Measurements from ENCODE around the gene TRANK1.
A peak's percentile ranks its signal among the peaks of the same experiment; 100 is the strongest.

Gene TRANK1

GRCh38 chr3:36875397-36875796 is 69.5 kb downstream of the TRANK1 start:
- H3K9me3 ChIP-seq (ENCODE audit: control insufficient read depth, low read length) = no peaks in the 10 kb centered on the region
- H3K4me3 ChIP-seq (ENCODE audit: insufficient read depth in 1 of 2, low read depth in 1 of 2, low read length in 2 of 2) = no peak overlapping the region
- H3K27me3 ChIP-seq (ENCODE audit: control insufficient read depth in 1 of 2, insufficient read depth in 1 of 2, low read length in 2 of 2) = no peaks in the 10 kb centered on the region
- no peaks in the 10 kb centered on the region for H3K4me1 ChIP-seq (ENCODE audit: control insufficient read depth, insufficient read depth, low read depth, low read length)
- no peak overlapping the region for H3K4me2 ChIP-seq (ENCODE audit: low read length, poor library complexity, severe bottlenecking)
- no peak overlapping the region for H2AK5ac ChIP-seq (ENCODE audit: low read length, severe bottlenecking)
- H2BK120ac ChIP-seq (ENCODE audit: low read depth, low read length) = no peak overlapping the region
- H2BK5ac ChIP-seq (ENCODE audit: low read depth, low read length, poor library complexity, severe bottlenecking) = no peak overlapping the region
- no peak overlapping the region for H3K9ac ChIP-seq (ENCODE audit: low read length)
- H3K36me3 ChIP-seq (ENCODE audit: control insufficient read depth in 1 of 2, insufficient read depth in 2 of 2, low read depth in 1 of 2, low read length in 2 of 2) = peaks cover 0 to 30% of the 10 kb centered on the region in 2 experiments
- no peak overlapping the region for H2AFZ ChIP-seq (ENCODE audit: low read depth, low read length)
- H2BK15ac ChIP-seq (ENCODE audit: low read depth, poor library complexity, severe bottlenecking) = no peak overlapping the region
- H3K4ac ChIP-seq (ENCODE audit: low read depth in 1 of 2, low read length in 2 of 2) = no peak overlapping the region
- no peak overlapping the region for H3K14ac ChIP-seq (ENCODE audit: low read length in 2 of 2)
- no peak for DNase-seq
- 100% methylated on average over 1 of the region's 3 CpGs for WGBS
- H4K91ac ChIP-seq (ENCODE audit: low read length) = no peak overlapping the region
- H3K23ac ChIP-seq (ENCODE audit: low read length in 2 of 2) = no peak overlapping the region
- H4K8ac ChIP-seq (ENCODE audit: low read length) = no peak overlapping the region
- no peak overlapping the region for H3K18ac ChIP-seq (ENCODE audit: low read depth in 1 of 2, low read length in 2 of 2)
- H3K27ac ChIP-seq (ENCODE audit: low read length, poor library complexity, severe bottlenecking) = no peak overlapping the region
- H2BK12ac ChIP-seq (ENCODE audit: low read length in 2 of 2) = no peak overlapping the region
- H3K79me1 ChIP-seq (replicated peaks; ENCODE audit: low read length, poor library complexity, severe bottlenecking) = no peaks in the 10 kb centered on the region

DNA sequence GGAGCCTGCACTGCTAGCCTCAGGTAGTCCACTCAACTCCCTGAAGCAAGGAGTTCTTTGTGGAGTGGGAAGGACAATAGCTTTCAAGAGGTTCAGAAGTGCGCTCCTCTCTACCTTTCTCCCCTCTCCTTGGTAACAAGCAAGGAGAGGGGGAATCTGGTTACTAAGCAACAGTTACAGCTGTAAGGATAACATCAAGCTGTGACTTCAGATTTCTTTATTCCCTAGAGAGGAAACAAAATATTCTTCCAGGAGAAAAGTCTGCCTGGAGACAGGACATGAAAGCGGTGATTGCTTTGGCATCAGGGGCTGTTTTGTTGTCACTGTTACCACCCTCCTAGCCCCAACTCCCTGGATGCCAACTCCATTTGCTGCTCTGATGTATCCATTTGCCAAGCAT is 70.4 kb downstream of the TRANK1 start:
- Histone ChIP-seq H3K4me3 (ENCODE audit: insufficient read depth in 1 of 2, low read depth in 1 of 2, low read length in 2 of 2) (no peak overlapping the region), H3K27me3 (ENCODE audit: control insufficient read depth in 1 of 2, insufficient read depth in 1 of 2, low read length in 2 of 2) (no peaks in the 10 kb centered on the region), H3K9me3 (ENCODE audit: control insufficient read depth, low read length) (no peaks in the 10 kb centered on the region), H4K8ac (ENCODE audit: low read length) (no peak overlapping the region), H3K18ac (ENCODE audit: low read depth in 1 of 2, low read length in 2 of 2) (no peak overlapping the region), H3K14ac (ENCODE audit: low read length in 2 of 2) (no peak overlapping the region), H2BK5ac (ENCODE audit: low read depth, low read length, poor library complexity, severe bottlenecking) (no peak overlapping the region), H3K4me1 (ENCODE audit: control insufficient read depth, insufficient read depth, low read depth, low read length) (no peaks in the 10 kb centered on the region), H3K4me2 (ENCODE audit: low read length, poor library complexity, severe bottlenecking) (no peak overlapping the region), H2BK120ac (ENCODE audit: low read depth, low read length) (no peak overlapping the region), H2BK15ac (ENCODE audit: low read depth, poor library complexity, severe bottlenecking) (no peak overlapping the region), H3K36me3 (ENCODE audit: control insufficient read depth in 1 of 2, insufficient read depth in 2 of 2, low read depth in 1 of 2, low read length in 2 of 2) (peaks cover 0 to 36% of the 10 kb centered on the region in 2 experiments), H3K79me1 (replicated peaks; ENCODE audit: low read length, poor library complexity, severe bottlenecking) (no peaks in the 10 kb centered on the region), H2AK5ac (ENCODE audit: low read length, severe bottlenecking) (no peak overlapping the region), H2BK12ac (ENCODE audit: low read length in 2 of 2) (no peak overlapping the region), H3K4ac (ENCODE audit: low read depth in 1 of 2, low read length in 2 of 2) (no peak overlapping the region), H3K23ac (ENCODE audit: low read length in 2 of 2) (no peak overlapping the region), H4K91ac (ENCODE audit: low read length) (no peak overlapping the region), H3K27ac (ENCODE audit: low read length, poor library complexity, severe bottlenecking) (no peak overlapping the region), H3K9ac (ENCODE audit: low read length) (no peak overlapping the region), H2AFZ (ENCODE audit: low read depth, low read length) (no peak overlapping the region)
- 95% methylated on average over 1 of the region's 2 CpGs for WGBS
- DNase-seq = no peak

DNA sequence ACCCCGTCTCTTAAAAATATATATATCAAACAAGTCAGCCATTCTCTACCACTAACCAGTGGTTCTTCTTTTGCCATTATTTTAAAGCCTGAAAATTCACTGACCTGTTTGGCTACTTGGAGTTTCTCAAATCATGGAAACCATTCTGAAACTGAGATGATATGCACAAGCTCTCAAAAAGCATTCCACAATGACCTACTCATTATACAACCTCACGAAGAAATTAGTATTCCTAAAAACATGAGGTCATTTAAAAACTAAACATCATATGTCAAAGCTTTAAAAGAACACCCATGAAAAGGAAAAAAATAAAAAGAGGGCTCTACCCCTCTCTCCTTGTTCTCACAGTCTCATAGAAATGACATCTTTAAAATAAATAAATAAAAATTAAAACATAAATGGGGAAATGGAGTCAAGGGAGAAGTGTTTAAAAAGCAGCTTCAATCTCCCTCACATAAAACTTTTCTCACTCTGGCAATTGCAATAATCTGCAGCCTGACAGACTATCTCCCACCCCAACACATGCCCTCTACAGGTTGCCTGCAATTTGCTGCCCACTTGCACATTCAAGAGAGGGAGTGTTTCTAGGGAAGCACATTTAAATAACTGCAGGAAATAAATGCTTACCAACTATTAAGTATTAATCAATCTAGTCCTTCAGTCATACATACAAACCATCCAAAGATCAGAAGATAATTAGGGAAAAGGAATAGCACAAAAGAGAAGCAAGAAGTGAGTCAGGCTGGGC is 73.3 kb downstream of the TRANK1 start:
- Histone ChIP-seq H2BK5ac (ENCODE audit: low read depth, low read length, poor library complexity, severe bottlenecking) (no peak overlapping the region), H3K79me1 (replicated peaks; ENCODE audit: low read length, poor library complexity, severe bottlenecking) (no peaks in the 10 kb centered on the region), H2BK120ac (ENCODE audit: low read depth, low read length) (no peak overlapping the region), H3K14ac (ENCODE audit: low read length in 2 of 2) (no peak overlapping the region), H4K91ac (ENCODE audit: low read length) (no peak overlapping the region), H3K4me1 (ENCODE audit: control insufficient read depth, insufficient read depth, low read depth, low read length) (peaks cover 1% of the 10 kb centered on the region), H2AK5ac (ENCODE audit: low read length, severe bottlenecking) (no peak overlapping the region), H3K4ac (ENCODE audit: low read depth in 1 of 2, low read length in 2 of 2) (no peak overlapping the region), H3K36me3 (ENCODE audit: control insufficient read depth in 1 of 2, insufficient read depth in 2 of 2, low read depth in 1 of 2, low read length in 2 of 2) (peaks cover 0 to 47% of the 10 kb centered on the region in 2 experiments), H3K18ac (ENCODE audit: low read depth in 1 of 2, low read length in 2 of 2) (no peak overlapping the region), H4K8ac (ENCODE audit: low read length) (no peak overlapping the region), H3K27ac (ENCODE audit: low read length, poor library complexity, severe bottlenecking) (no peak overlapping the region), H2BK15ac (ENCODE audit: low read depth, poor library complexity, severe bottlenecking) (no peak overlapping the region), H3K9me3 (ENCODE audit: control insufficient read depth, low read length) (no peaks in the 10 kb centered on the region), H3K23ac (ENCODE audit: low read length in 2 of 2) (no peak overlapping the region), H2BK12ac (ENCODE audit: low read length in 2 of 2) (no peak overlapping the region), H3K4me3 (ENCODE audit: insufficient read depth in 1 of 2, low read depth in 1 of 2, low read length in 2 of 2) (no peak overlapping the region), H3K4me2 (ENCODE audit: low read length, poor library complexity, severe bottlenecking) (no peak overlapping the region), H3K9ac (ENCODE audit: low read length) (no peak overlapping the region), H3K27me3 (ENCODE audit: control insufficient read depth in 1 of 2, insufficient read depth in 1 of 2, low read length in 2 of 2) (no peaks in the 10 kb centered on the region), H2AFZ (ENCODE audit: low read depth, low read length) (no peak overlapping the region)
- WGBS = 79% methylated on average over 2 of the region's 2 CpGs
- no peak for DNase-seq

GRCh38 chr3:36868614-36869436 is 76.0 kb downstream of the TRANK1 start:
- H3K4me3 ChIP-seq (ENCODE audit: insufficient read depth in 1 of 2, low read depth in 1 of 2, low read length in 2 of 2) = no peak overlapping the region
- no peaks in the 10 kb centered on the region for H3K27me3 ChIP-seq (ENCODE audit: control insufficient read depth in 1 of 2, insufficient read depth in 1 of 2, low read length in 2 of 2)
- no peak overlapping the region for H3K27ac ChIP-seq (ENCODE audit: low read length, poor library complexity, severe bottlenecking)
- H3K18ac ChIP-seq (ENCODE audit: low read depth in 1 of 2, low read length in 2 of 2) = no peak overlapping the region
- no peak overlapping the region for H2BK12ac ChIP-seq (ENCODE audit: low read length in 2 of 2)
- no peak overlapping the region for H2AFZ ChIP-seq (ENCODE audit: low read depth, low read length)
- H2AK5ac ChIP-seq (ENCODE audit: low read length, severe bottlenecking) = no peak overlapping the region
- no peak overlapping the region for H3K4ac ChIP-seq (ENCODE audit: low read depth in 1 of 2, low read length in 2 of 2)
- no peak overlapping the region for H2BK120ac ChIP-seq (ENCODE audit: low read depth, low read length)
- H3K14ac ChIP-seq (ENCODE audit: low read length in 2 of 2) = no peak overlapping the region
- H4K8ac ChIP-seq (ENCODE audit: low read length) = no peak overlapping the region
- no peak overlapping the region for H4K91ac ChIP-seq (ENCODE audit: low read length)
- peak; percentile 71 for DNase-seq
- H3K9me3 ChIP-seq (ENCODE audit: control insufficient read depth, low read length) = no peaks in the 10 kb centered on the region
- H3K9ac ChIP-seq (ENCODE audit: low read length) = no peak overlapping the region
- H2BK5ac ChIP-seq (ENCODE audit: low read depth, low read length, poor library complexity, severe bottlenecking) = no peak overlapping the region
- no peak overlapping the region for H3K23ac ChIP-seq (ENCODE audit: low read length in 2 of 2)
- peaks cover 0 to 47% of the 10 kb centered on the region in 2 experiments for H3K36me3 ChIP-seq (ENCODE audit: control insufficient read depth in 1 of 2, insufficient read depth in 2 of 2, low read depth in 1 of 2, low read length in 2 of 2)
- no peak overlapping the region for H2BK15ac ChIP-seq (ENCODE audit: low read depth, poor library complexity, severe bottlenecking)
- H3K79me1 ChIP-seq (replicated peaks; ENCODE audit: low read length, poor library complexity, severe bottlenecking) = no peaks in the 10 kb centered on the region
- 19% methylated on average over 2 of the region's 2 CpGs for WGBS
- no peak overlapping the region for H3K4me2 ChIP-seq (ENCODE audit: low read length, poor library complexity, severe bottlenecking)
- peaks cover 1% of the 10 kb centered on the region for H3K4me1 ChIP-seq (ENCODE audit: control insufficient read depth, insufficient read depth, low read depth, low read length)
